Endothelial cell (in vitro differentiated cells): Measurements from ENCODE around the gene BEAN1. TPM values are rescaled to one million over a fixed set of nuclear protein-coding genes. Genes with fewer than 3 reads are reported as not detected.

Experiments used
- DNase-seq: peaks from one replicate; pipeline ENCODE4 v3.0.0; 2021; ENCODE audit warnings: low spot score
- H3K27ac Mint-ChIP-seq: one replicate; pipeline ENCODE4 v1.8.0; 2021; ENCODE audit warnings: mixed read lengths, inconsistent platforms; ENCODE audit not compliant: unreplicated experiment
- H3K27me3 Mint-ChIP-seq: one replicate; pipeline ENCODE4 v1.8.0; 2021; ENCODE audit warnings: mild to moderate bottlenecking, moderate library complexity, mixed read lengths, inconsistent platforms; ENCODE audit not compliant: unreplicated experiment
- H3K36me3 Mint-ChIP-seq: one replicate; pipeline ENCODE4 v1.8.0; 2021; ENCODE audit warnings: mild to moderate bottlenecking, low read depth, mixed read lengths, inconsistent platforms; ENCODE audit not compliant: unreplicated experiment
- H3K4me1 Mint-ChIP-seq: one replicate; pipeline ENCODE4 v1.8.0; 2021; ENCODE audit warnings: mild to moderate bottlenecking, mixed read lengths, inconsistent platforms; ENCODE audit not compliant: unreplicated experiment
- H3K4me3 Mint-ChIP-seq: one replicate; pipeline ENCODE4 v1.8.0; 2021; ENCODE audit warnings: mild to moderate bottlenecking, mixed read lengths, inconsistent platforms; ENCODE audit not compliant: unreplicated experiment
- H3K9me3 Mint-ChIP-seq: one replicate; pipeline ENCODE4 v1.8.0; 2021; ENCODE audit warnings: mixed read lengths, inconsistent platforms; ENCODE audit not compliant: unreplicated experiment
- total RNA-seq: library from RNA; stranded (reverse); fragmentation: NEBNext Ultra II Directional; extraction: Animal tissue kit (Norgen Biotek cat#: 25700); gene quantifications from one replicate; pipeline ENCODE4 v1.2.1, GENCODE V29; 2021; ENCODE audit not compliant: unreplicated experiment
- TF ChIP-seq, protein P1 (sequence below): fragments of 200-600 bp; sonication (generic); IDR thresholded peaks from one replicate; pipeline ENCODE4 v1.5.0; 2021; ENCODE audit warnings: antibody characterized with exemption; ENCODE audit not compliant: unreplicated experiment

Gene BEAN1
- total RNA-seq, 1 donor from 2014 or later: 0.49 TPM

GRCh38 chr16:66423177-66423576 is 3.9 kb upstream of the BEAN1 start:
- H3K36me3 Mint-ChIP-seq: no peaks in the 10 kb centered on the region
- peaks cover 22% of the 10 kb centered on the region for H3K27me3 Mint-ChIP-seq
- no peak overlapping the region for H3K27ac Mint-ChIP-seq
- TF ChIP-seq, protein P1, sequence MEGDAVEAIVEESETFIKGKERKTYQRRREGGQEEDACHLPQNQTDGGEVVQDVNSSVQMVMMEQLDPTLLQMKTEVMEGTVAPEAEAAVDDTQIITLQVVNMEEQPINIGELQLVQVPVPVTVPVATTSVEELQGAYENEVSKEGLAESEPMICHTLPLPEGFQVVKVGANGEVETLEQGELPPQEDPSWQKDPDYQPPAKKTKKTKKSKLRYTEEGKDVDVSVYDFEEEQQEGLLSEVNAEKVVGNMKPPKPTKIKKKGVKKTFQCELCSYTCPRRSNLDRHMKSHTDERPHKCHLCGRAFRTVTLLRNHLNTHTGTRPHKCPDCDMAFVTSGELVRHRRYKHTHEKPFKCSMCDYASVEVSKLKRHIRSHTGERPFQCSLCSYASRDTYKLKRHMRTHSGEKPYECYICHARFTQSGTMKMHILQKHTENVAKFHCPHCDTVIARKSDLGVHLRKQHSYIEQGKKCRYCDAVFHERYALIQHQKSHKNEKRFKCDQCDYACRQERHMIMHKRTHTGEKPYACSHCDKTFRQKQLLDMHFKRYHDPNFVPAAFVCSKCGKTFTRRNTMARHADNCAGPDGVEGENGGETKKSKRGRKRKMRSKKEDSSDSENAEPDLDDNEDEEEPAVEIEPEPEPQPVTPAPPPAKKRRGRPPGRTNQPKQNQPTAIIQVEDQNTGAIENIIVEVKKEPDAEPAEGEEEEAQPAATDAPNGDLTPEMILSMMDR: no peak
- H3K4me3 Mint-ChIP-seq: no peak overlapping the region
- no peak for DNase-seq
- peaks cover 2% of the 10 kb centered on the region for H3K4me1 Mint-ChIP-seq
- no peaks in the 10 kb centered on the region for H3K9me3 Mint-ChIP-seq

DNA sequence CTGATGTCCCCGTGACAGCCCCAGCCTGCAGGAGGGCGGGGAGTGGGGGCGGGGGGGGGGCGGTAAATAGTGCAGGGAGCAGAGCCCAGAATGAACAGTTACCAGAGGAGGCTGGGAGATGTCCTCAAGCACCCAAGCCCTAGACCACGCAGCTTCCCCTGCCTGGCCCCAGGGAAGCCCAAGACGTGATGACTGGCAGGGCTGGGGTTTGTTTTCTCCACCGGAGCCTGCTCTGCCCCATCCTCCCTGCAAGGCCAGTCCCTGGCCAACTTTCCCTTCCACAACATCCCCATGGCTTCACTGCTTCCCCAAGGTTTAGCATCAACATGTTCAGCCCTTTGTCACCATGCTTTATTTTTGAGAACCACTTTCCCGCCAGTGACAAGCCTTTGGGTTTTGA is 1.4 kb upstream of the BEAN1 start:
- peaks cover 2% of the 10 kb centered on the region for H3K4me1 Mint-ChIP-seq
- no peak for DNase-seq
- H3K9me3 Mint-ChIP-seq: no peaks in the 10 kb centered on the region
- peak overlapping the region; percentile 78 for H3K27ac Mint-ChIP-seq
- H3K27me3 Mint-ChIP-seq: peaks cover 35% of the 10 kb centered on the region
- peak overlapping the region; percentile 81 for H3K4me3 Mint-ChIP-seq
- TF ChIP-seq, protein P1: no peak
- no peaks in the 10 kb centered on the region for H3K36me3 Mint-ChIP-seq

GRCh38 chr16:66426112-66427035 is 721 bp upstream of the BEAN1 start:
- H3K36me3 Mint-ChIP-seq: no peaks in the 10 kb centered on the region
- peak overlapping the region; percentile 81 for H3K4me3 Mint-ChIP-seq
- H3K27me3 Mint-ChIP-seq: peaks cover 35% of the 10 kb centered on the region
- TF ChIP-seq, protein P1: no peak
- no peaks in the 10 kb centered on the region for H3K9me3 Mint-ChIP-seq
- no peak for DNase-seq
- H3K27ac Mint-ChIP-seq: no peak overlapping the region
- peaks cover 2% of the 10 kb centered on the region for H3K4me1 Mint-ChIP-seq

DNA sequence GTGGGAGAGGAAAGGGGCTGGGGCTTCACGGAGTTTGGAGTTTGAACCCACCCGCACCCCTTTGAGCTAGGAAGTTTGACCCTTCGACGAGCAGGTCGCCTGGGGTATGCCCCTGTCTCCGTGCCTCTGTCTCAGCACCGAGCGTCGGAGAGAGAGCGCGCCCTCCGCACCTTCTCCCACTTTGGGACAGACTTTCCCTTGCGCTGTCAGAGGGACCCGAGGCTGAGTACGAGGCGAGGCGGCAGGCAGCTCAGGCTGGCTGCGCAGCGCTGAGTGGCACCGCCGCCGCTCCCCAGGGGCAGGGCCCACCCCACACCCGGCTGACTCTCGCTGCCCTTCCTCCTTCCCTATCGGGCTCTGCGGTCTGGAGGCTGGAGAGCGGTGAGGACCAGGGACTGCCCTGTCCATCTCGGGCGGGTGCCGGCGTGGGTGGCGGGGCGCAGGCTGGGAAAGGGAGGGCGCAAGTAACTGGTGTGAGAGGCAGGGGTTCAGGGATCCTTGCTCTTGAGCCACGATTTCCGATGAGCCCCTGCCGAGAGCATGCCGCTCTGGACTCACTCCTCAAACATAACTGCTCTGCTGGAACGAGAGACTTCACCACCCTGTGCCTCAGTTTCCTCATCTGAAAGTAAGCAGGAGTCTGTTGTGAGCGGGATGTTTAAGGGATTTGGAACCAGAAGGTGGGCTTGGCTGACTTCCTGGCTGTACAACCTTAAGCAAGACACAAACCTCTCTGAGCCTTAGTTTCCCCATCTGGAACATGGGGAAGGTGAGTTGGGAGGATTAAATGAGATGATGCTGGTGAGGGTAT is 981 bp downstream of the BEAN1 start:
- peak; percentile 28 for DNase-seq
- H3K9me3 Mint-ChIP-seq: no peaks in the 10 kb centered on the region
- TF ChIP-seq, protein P1: no peak
- H3K4me3 Mint-ChIP-seq: peak overlapping the region; percentile 65
- no peaks in the 10 kb centered on the region for H3K36me3 Mint-ChIP-seq
- no peak overlapping the region for H3K27ac Mint-ChIP-seq
- H3K4me1 Mint-ChIP-seq: peaks cover 2% of the 10 kb centered on the region
- peaks cover 31% of the 10 kb centered on the region for H3K27me3 Mint-ChIP-seq
